HG03565 (cell line): ENCODE results near the gene CPAMD8.

Source experiments
- ATAC-seq: cut with Tn5 transposase; IDR thresholded peaks from one replicate; pipeline ENCODE4 v1.9.1; 2021; ENCODE audit warnings: mild to moderate bottlenecking, moderate library complexity; ENCODE audit not compliant: unreplicated experiment

Gene CPAMD8

GRCh38 chr19:17026706-17027534 lies at the start of gene CPAMD8:
TSS of gene CPAMD8 (minus strand) at chr19:17026810. CDS start at chr19:17026642, 168 bp downstream.
- ATAC-seq = no peak

- ATAC-seq = no peak
These were observed 49.4 kb upstream of the CPAMD8 start for GRCh38 chr19:17075864-17076542.

GRCh38 chr19:17075035-17075863 lies 48.6 kb upstream of the CPAMD8 start, which contains the start of the genes HAUS8 and MYO9B:
TSS of gene HAUS8 (minus strand) at chr19:17075452. CDS start at chr19:17075422, 30 bp downstream.
TSS of gene MYO9B (plus strand) at chr19:17075777. CDS start at chr19:17101718, 25,941 bp downstream.
- peak; percentile 64 for ATAC-seq

GRCh38 chr19:17074634-17075034 lies 48.0 kb upstream of the CPAMD8 start:
- peak; percentile 3 for ATAC-seq

GRCh38 chr19:17073869-17074633 lies 47.4 kb upstream of the CPAMD8 start:
- ATAC-seq = no peak

- ATAC-seq = no peak
These were observed 44.3 kb upstream of the CPAMD8 start for GRCh38 chr19:17070912-17071311.

GRCh38 chr19:17070421-17070820 lies 43.8 kb upstream of the CPAMD8 start:
- no peak for ATAC-seq

GRCh38 chr19:17069193-17069592 lies 42.6 kb upstream of the CPAMD8 start:
- no peak for ATAC-seq

GRCh38 chr19:17063428-17063827 lies 36.8 kb upstream of the CPAMD8 start:
- no peak for ATAC-seq

- no peak for ATAC-seq
These were observed 35.1 kb upstream of the CPAMD8 start for GRCh38 chr19:17061691-17062090.

GRCh38 chr19:17061205-17061604 lies 34.6 kb upstream of the CPAMD8 start:
- ATAC-seq = no peak

- no peak for ATAC-seq
These were observed 34.2 kb upstream of the CPAMD8 start for GRCh38 chr19:17060802-17061201.

GRCh38 chr19:17058236-17058635 lies 31.6 kb upstream of the CPAMD8 start:
- no peak for ATAC-seq

GRCh38 chr19:17055636-17056035 lies 29.0 kb upstream of the CPAMD8 start:
- ATAC-seq = no peak

- ATAC-seq = no peak
These were observed 28.1 kb upstream of the CPAMD8 start for GRCh38 chr19:17054746-17055145.

- ATAC-seq = no peak
These were observed 25.8 kb upstream of the CPAMD8 start for GRCh38 chr19:17052439-17052838.

GRCh38 chr19:17049711-17050280 lies 23.2 kb upstream of the CPAMD8 start:
- ATAC-seq = no peak

- ATAC-seq = no peak
These were observed 22.4 kb upstream of the CPAMD8 start for GRCh38 chr19:17048885-17049453.

- ATAC-seq = no peak
These were observed 19.4 kb upstream of the CPAMD8 start for GRCh38 chr19:17045907-17046502.
